A549 (cell line): Measurements from ENCODE around the gene SLIT2. TPM values are rescaled to one million over a fixed set of nuclear protein-coding genes. Genes with fewer than 3 reads are reported as not detected.

Source experiments
- ATAC-seq, 2 experiments: fragments of 200-7000 bp in 1 of 2; fragments of >200 bp in 1 of 2; cut with Nextera tagmentation in 1 of 2; cut with Tn5 transposase in 1 of 2; 3 replicates each; pipeline versions ENCODE4 v1.8.0 to v1.9.1; 2018 to 2020; ENCODE audit warnings: mild to moderate bottlenecking in 1 of 2, moderate library complexity in 1 of 2
- CTCF ChIA-PET: fragments of 300-600 bp; sonication (Branson Sonifier 250); formaldehyde crosslinking; extraction: SDS; loops from one replicate; lab custom pipeline; 2021; ENCODE audit warnings: antibody characterized with exemption, inconsistent platforms; lab: Yijun Ruan, JAX
- POLR2A ChIA-PET: fragments of 350-600 bp; formaldehyde crosslinking; extraction: SDS; loops from one replicate; lab custom pipeline; 2021; ENCODE audit warnings: antibody characterized with exemption, inconsistent platforms; lab: Yijun Ruan, JAX
- DNase-seq, 2 experiments: peaks; one replicate each; pipeline versions ENCODE4 v3.0.0 to v3.0.0-alpha.2; 2011 to 2016; ENCODE audit warnings: low read depth in 1 of 2, low spot score in 1 of 2
- FAIRE-seq: peaks from 2 replicates; lab custom pipeline; 2011; peaks lifted over from hg19 to GRCh38; lab: Jason Lieb, UNC
- H3K27ac ChIP-seq, 2 experiments: fragments of >200 bp; sonication (Bioruptor Twin); formaldehyde crosslinking; 3 replicates each; pipeline ENCODE4 v1.5.1; 2016 to 2017
- H3K4me1 ChIP-seq: fragments of >200 bp; sonication (Bioruptor Twin); formaldehyde crosslinking; 3 replicates; pipeline ENCODE4 v1.6.1; 2016
- H3K4me2 ChIP-seq: fragments of >200 bp; sonication (Bioruptor Twin); formaldehyde crosslinking; 3 replicates; pipeline ENCODE4 v1.6.1; 2016
- H3K4me3 ChIP-seq: fragments of >200 bp; sonication (Bioruptor Twin); formaldehyde crosslinking; 3 replicates; pipeline ENCODE4 v1.5.1; 2016
- H3K9me3 ChIP-seq: fragments of >200 bp; sonication (Bioruptor Twin); formaldehyde crosslinking; 3 replicates; pipeline ENCODE4 v1.6.1; 2016
- ATOH8 ChIP-seq: fragments of 250-450 bp; sonication (Bioruptor Pico); IDR thresholded peaks from 2 replicates; pipeline ENCODE4 v1.5.0; 2020; ENCODE audit warnings: low read depth, mild to moderate bottlenecking, moderate library complexity
- CHD4 ChIP-seq: fragments of 200-600 bp; sonication (generic); IDR thresholded peaks from 2 replicates; pipeline ENCODE4 v1.6.1; 2016; ENCODE audit warnings: antibody characterized with exemption, mild to moderate bottlenecking, borderline replicate concordance
- E2F6 ChIP-seq: IDR thresholded peaks from 2 replicates; pipeline ENCODE4 v1.6.1; 2012; ENCODE audit warnings: low read depth, borderline replicate concordance
- EHMT2 ChIP-seq: fragments of 200-600 bp; sonication (generic); IDR thresholded peaks from 2 replicates; pipeline ENCODE4 v1.6.1; 2016; ENCODE audit warnings: antibody characterized with exemption, low read depth, mild to moderate bottlenecking, moderate library complexity
- ELK1 ChIP-seq: fragments of 150-350 bp; IDR thresholded peaks from 2 replicates; pipeline ENCODE4 v1.6.1; 2014; ENCODE audit warnings: low read depth, mild to moderate bottlenecking, low read length
- FOSB ChIP-seq: fragments of 250-450 bp; sonication (Bioruptor Pico); IDR thresholded peaks from 2 replicates; pipeline ENCODE4 v1.5.0; 2020; ENCODE audit warnings: mild to moderate bottlenecking, moderate library complexity
- HEYL ChIP-seq: fragments of 250-450 bp; sonication (Bioruptor Pico); IDR thresholded peaks from 2 replicates; pipeline ENCODE4 v1.8.0; 2021; ENCODE audit warnings: mild to moderate bottlenecking, moderate library complexity
- HOXA7 ChIP-seq: fragments of 250-450 bp; sonication (Bioruptor Pico); IDR thresholded peaks from 2 replicates; pipeline ENCODE4 v1.5.0; 2020; ENCODE audit warnings: mild to moderate bottlenecking, moderate library complexity
- HOXB13 ChIP-seq: fragments of 250-450 bp; sonication (Bioruptor Pico); IDR thresholded peaks from 2 replicates; pipeline ENCODE4 v1.5.0; 2020; ENCODE audit warnings: low read depth, mild to moderate bottlenecking, moderate library complexity
- HOXB5 ChIP-seq: fragments of 250-450 bp; sonication (Bioruptor Pico); IDR thresholded peaks from 2 replicates; pipeline ENCODE4 v1.5.0; 2020; ENCODE audit warnings: mild to moderate bottlenecking, moderate library complexity
- KDM1A ChIP-seq: fragments of 200-600 bp; sonication (generic); IDR thresholded peaks from 2 replicates; pipeline ENCODE4 v1.6.1; 2016; ENCODE audit warnings: low read depth, mild to moderate bottlenecking
- MAZ ChIP-seq: fragments of 150-350 bp; IDR thresholded peaks from 2 replicates; pipeline ENCODE4 v1.6.1; 2014; ENCODE audit warnings: antibody characterized with exemption, low read depth, low read length, borderline replicate concordance
- MYC ChIP-seq: IDR thresholded peaks from 2 replicates; pipeline ENCODE4 v1.6.1; 2012; ENCODE audit warnings: mild to moderate bottlenecking, inconsistent platforms, low read length, improper control_type of control experiment, borderline replicate concordance
- PBX3 ChIP-seq: IDR thresholded peaks from 2 replicates; pipeline ENCODE4 v1.6.1; 2012
- PHF8 ChIP-seq: fragments of 200-600 bp; sonication (generic); IDR thresholded peaks from 2 replicates; pipeline ENCODE4 v1.6.1; 2016; ENCODE audit warnings: low read depth, mild to moderate bottlenecking, antibody characterized with exemption, moderate library complexity, borderline replicate concordance
- RAD21 ChIP-seq, 2 experiments: fragments of >200 bp in 1 of 2; sonication (Bioruptor Twin) in 1 of 2; formaldehyde crosslinking in 1 of 2; IDR thresholded peaks in 1 of 2; conservative IDR thresholded peaks in 1 of 2; 2 replicates in 1 of 2; 3 replicates in 1 of 2; pipeline ENCODE4 v1.6.1; 2012 to 2018; ENCODE audit warnings: inconsistent platforms in 1 of 2
- RCOR1 ChIP-seq: fragments of 150-350 bp; IDR thresholded peaks from 2 replicates; pipeline ENCODE4 v1.6.1; 2014; ENCODE audit warnings: antibody characterized with exemption, low read length, low read depth
- ZSCAN20 ChIP-seq: fragments of 250-450 bp; sonication (Bioruptor Pico); IDR thresholded peaks from 2 replicates; pipeline ENCODE4 v1.8.0; 2022; ENCODE audit warnings: mild to moderate bottlenecking, moderate library complexity
- WGBS: methylation state at CpG from one replicate; pipeline ENCODE4 v1.1.6; 2017; ENCODE audit errors: missing lambda C conversion rate; 5-methylcytosine and 5-hydroxymethylcytosine counted together
- polyA plus RNA-seq, 4 experiments: library from polyadenylated mRNA; depleted of rRNA in 3 of 4; stranded (reverse); fragments of >200 nt; fragmentation: RNase III in 1 of 4; extraction: RNeasy Plus Mini Kit Qiagen cat#74134 plus additional on column Dnase treatment in 1 of 4; gene quantifications; 2 replicates in 3 of 4; 3 replicates in 1 of 4; pipeline ENCODE4 v1.2.3, GENCODE V29; 2011 to 2017
- TF ChIP-seq, protein P1 (sequence below): fragments of 250-450 bp; sonication (Bioruptor Pico); IDR thresholded peaks from 2 replicates; pipeline ENCODE4 v1.5.0; 2021; ENCODE audit warnings: mild to moderate bottlenecking, moderate library complexity, borderline replicate concordance

SLIT2 gene
- polyA plus RNA-seq, 2 of the 4 experiments (the other 2 are of a cell fraction): not detected

DNA sequence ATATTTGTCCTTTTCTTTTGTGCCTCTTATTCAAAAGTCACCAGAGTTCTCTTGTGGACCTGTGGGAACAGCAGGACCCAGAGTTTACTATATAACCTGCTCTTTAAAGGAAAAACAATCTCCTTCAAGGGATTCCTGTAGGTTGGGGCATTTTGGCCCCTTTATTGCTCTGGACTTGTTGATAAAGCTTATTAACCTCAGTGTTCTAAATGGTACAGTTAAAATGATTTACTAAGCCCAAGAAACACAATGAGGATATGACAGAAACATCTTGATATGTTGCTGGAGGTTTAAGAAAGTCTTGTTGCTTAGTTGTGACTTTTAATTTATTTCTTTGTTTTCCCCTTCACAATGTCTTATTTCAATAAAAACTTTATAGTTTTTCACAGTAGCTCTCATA, 46.8 kb downstream of the SLIT2 start:
- Histone ChIP-seq H3K9me3 (no peaks in the 10 kb centered on the region), H3K27ac (no peak overlapping the region), H3K4me2 (no peak overlapping the region), H3K4me3 (no peak overlapping the region)
- CTCF ChIA-PET: no interaction called here
- no peak for FAIRE-seq
- no peak for TF ChIP-seq EHMT2
- TF ChIP-seq, all 56 proteins: peak for 0
- ATAC-seq (no peak), DNase-seq (no peak)
- POLR2A ChIA-PET: no interaction called here
- H3K4me1 ChIP-seq: no peaks in the 10 kb centered on the region

DNA sequence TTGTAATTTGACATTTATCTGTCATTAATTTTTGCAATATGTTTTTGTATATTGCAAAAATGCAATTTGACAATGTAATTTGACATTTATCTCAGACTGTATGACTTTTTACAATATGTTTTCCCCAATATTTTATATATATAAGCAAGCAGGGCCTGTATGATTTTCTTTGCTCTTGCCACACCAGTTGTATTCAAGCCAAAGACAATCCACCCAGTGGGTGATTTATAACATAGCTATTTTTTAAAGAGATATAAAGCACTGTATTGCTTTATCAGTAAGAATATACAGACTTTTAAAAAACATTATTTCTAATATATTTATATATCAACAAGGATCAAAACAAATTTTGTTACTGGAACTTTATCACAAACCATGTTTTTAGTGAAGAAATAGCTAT, 47.3 kb downstream of the SLIT2 start:
- ATAC-seq (no peak), DNase-seq (no peak), FAIRE-seq (no peak)
- Histone ChIP-seq H3K27ac (no peak overlapping the region), H3K4me1 (no peaks in the 10 kb centered on the region), H3K9me3 (no peaks in the 10 kb centered on the region), H3K4me3 (no peak overlapping the region), H3K4me2 (no peak overlapping the region)
- ChIA-PET POLR2A (no interaction called here), CTCF (interaction anchor here (0.7 kb wide), 2 partner anchors 15 to 142 kb away, joined by 3 to 4 read pairs; no protein-coding TSS in a partner anchor)
- TF ChIP-seq MYC (no peak), RAD21 (conservative IDR thresholded peaks at IDR 0.05 in 1 of 2, IDR thresholded peaks at IDR 0.05 in 1 of 2) (no peak), RCOR1 (no peak), ATOH8 (CRISPR knock-in tag) (no peak), HOXA7 (no peak), MAZ (no peak)

DNA sequence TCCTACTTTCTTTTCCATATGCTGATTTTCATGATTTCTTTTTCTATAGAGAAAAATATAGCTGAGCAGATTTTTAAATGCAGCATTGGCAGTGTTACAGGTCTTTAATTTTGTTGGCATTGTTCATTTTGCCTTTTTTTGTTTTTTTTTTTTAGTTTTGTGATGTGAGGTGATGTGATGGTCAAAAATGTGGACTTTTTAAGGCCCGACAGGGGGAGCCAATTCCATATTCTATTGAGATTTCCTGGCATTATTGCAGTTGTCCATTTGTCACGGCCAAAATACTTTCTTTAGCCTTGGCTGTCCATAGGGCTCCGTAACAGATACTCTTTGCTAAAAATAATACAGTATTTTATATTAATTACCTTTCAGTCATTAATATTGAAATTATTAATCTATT, 47.8 kb downstream of the SLIT2 start:
- H3K9me3 ChIP-seq: no peaks in the 10 kb centered on the region
- no peak for ATAC-seq
- no peak overlapping the region for H3K4me3 ChIP-seq
- no peak overlapping the region for H3K27ac ChIP-seq
- TF ChIP-seq ZSCAN20 (CRISPR knock-in tag) (no peak), PHF8 (no peak), HOXB13 (CRISPR knock-in tag) (no peak), HEYL (CRISPR knock-in tag) (no peak), ELK1 (no peak), HOXB5 (CRISPR knock-in tag) (no peak), PBX3 (no peak), KDM1A (no peak), CHD4 (no peak), HOXA7 (no peak), RAD21 (conservative IDR thresholded peaks at IDR 0.05 in 1 of 2, IDR thresholded peaks at IDR 0.05 in 1 of 2) (no peak)
- TF ChIP-seq, all 56 proteins: peak for 0
- DNase-seq: peak in 1 of 2 experiments; percentile 4
- H3K4me1 ChIP-seq: no peaks in the 10 kb centered on the region
- H3K4me2 ChIP-seq: no peak overlapping the region
- POLR2A ChIA-PET: no interaction called here
- FAIRE-seq: no peak
- WGBS: 8% methylated on average over 3 of the region's 3 CpGs
- CTCF ChIA-PET: interaction anchor here (0.7 kb wide), 2 partner anchors 15 to 143 kb away, joined by 3 to 4 read pairs; no protein-coding TSS in a partner anchor

- ChIA-PET CTCF (no interaction called here), POLR2A (no interaction called here)
- FAIRE-seq (no peak), DNase-seq (no peak), ATAC-seq (no peak)
- H3K4me3 ChIP-seq: no peak overlapping the region
- TF ChIP-seq FOSB (CRISPR knock-in tag) (no peak), PBX3 (no peak), E2F6 (no peak)
- TF ChIP-seq, protein P1, sequence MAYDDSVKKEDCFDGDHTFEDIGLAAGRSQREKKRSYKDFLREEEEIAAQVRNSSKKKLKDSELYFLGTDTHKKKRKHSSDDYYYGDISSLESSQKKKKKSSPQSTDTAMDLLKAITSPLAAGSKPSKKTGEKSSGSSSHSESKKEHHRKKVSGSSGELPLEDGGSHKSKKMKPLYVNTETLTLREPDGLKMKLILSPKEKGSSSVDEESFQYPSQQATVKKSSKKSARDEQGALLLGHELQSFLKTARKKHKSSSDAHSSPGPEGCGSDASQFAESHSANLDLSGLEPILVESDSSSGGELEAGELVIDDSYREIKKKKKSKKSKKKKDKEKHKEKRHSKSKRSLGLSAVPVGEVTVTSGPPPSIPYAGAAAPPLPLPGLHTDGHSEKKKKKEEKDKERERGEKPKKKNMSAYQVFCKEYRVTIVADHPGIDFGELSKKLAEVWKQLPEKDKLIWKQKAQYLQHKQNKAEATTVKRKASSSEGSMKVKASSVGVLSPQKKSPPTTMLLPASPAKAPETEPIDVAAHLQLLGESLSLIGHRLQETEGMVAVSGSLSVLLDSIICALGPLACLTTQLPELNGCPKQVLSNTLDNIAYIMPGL: no peak
- 0% methylated on average over 2 of the region's 2 CpGs for WGBS
- no peaks in the 10 kb centered on the region for H3K9me3 ChIP-seq
- H3K27ac ChIP-seq: no peak overlapping the region
- H3K4me1 ChIP-seq: no peaks in the 10 kb centered on the region
- H3K4me2 ChIP-seq: no peak overlapping the region
Observed at GRCh38 chr4:20301161-20301560, 49.5 kb downstream of the SLIT2 start.
